ENCODE results near the gene BRD3OS. TPM values are rescaled to one million over a fixed set of nuclear protein-coding genes. Genes with fewer than 3 reads are reported as not detected.
A peak's percentile ranks its signal among the peaks of the same experiment; 100 is the strongest.

The BRD3OS gene
- total and polyA plus RNA-seq, 2 of the 4 experiments (the other 2 are of a cell fraction): 15.8 to 20.7 TPM

DNA sequence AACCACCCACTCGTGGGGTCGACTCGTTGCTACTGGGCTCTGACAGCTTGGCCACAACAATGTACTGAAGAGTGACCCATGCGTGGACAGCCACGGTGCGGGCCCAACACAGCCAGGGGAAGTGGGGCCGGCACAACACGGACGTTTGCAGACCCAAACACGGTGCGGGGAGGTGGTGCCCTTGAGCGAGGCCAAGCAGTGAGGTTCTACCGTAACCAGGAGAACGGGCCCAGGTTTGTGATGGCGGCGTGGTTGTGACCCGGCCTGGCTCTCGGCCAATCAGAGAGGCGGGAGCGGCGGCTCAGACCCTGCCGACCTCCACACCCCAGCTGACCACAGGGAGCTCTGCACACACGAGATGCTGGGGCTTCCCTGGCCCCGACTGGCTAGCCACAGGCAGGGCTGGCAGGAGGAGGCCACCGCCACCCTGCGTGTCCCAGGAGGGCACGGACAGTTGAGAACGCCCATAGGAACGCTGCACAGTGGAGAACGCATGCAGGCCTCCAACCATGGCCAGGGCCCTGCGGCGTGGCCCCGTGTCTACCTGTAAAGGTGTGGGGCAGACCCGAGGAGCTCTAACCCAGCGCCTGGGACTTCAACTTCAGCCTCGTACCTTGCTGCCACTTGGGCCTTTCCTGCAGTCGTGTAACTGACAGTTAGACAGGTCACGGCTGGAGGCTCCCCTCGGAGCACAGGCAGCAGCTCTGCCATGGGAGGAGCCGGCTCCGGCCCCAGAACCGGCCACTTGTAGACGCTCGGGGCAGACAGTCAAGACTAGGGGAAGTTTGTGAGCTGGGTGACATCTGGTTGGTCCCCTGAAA lies 28.9 kb downstream of the BRD3OS start:
- intact Hi-C loops (cut with micrococcal nuclease) (no loop called here), in situ Hi-C loops (cut with MboI; ENCODE audit: low sequenced_read_pairs) (no loop called here), dilution Hi-C loops (cut with HindIII; ENCODE audit: low sequenced_read_pairs, unreplicated experiment) (no loop called here)
- H3K4me1 ChIP-seq (ENCODE audit: control insufficient read depth, insufficient read depth, low read length): peaks cover 15% of the 10 kb centered on the region
- no peak overlapping the region for H4K91ac ChIP-seq (ENCODE audit: insufficient read depth, low read depth, low read length)
- peaks cover 28 to 57% of the 10 kb centered on the region in 2 experiments for H3K79me1 ChIP-seq (ENCODE audit: low read depth in 1 of 2, low read length in 2 of 2)
- ChIA-PET CTCF (no interaction called here), POLR2A (ENCODE audit: unreplicated experiment) (no interaction called here)
- H3K14ac ChIP-seq (replicated peaks; ENCODE audit: low read depth, low read length): no peak overlapping the region
- H3K56ac ChIP-seq (ENCODE audit: extremely low read depth, insufficient read depth, low read length): no peak overlapping the region
- H3K27ac ChIP-seq (ENCODE audit: insufficient read depth, low read length): no peak overlapping the region
- H3K9me3 ChIP-seq (ENCODE audit: control insufficient read depth, insufficient read depth, low read length): no peaks in the 10 kb centered on the region
- H3K27me3 ChIP-seq (ENCODE audit: control insufficient read depth, insufficient read depth, low read length): no peaks in the 10 kb centered on the region
- no peak overlapping the region for H3K23ac ChIP-seq (ENCODE audit: low read depth, low read length)
- ATAC-seq (ENCODE audit: low read depth) (no peak), DNase-seq (no peak)
- H3K9ac ChIP-seq (ENCODE audit: low read depth, low read length): no peak overlapping the region
- H3K4ac ChIP-seq (ENCODE audit: low read depth, low read length): no peak overlapping the region
- no peak overlapping the region for H2BK20ac ChIP-seq (ENCODE audit: low read depth, low read length)
- no peak overlapping the region for H2BK15ac ChIP-seq (ENCODE audit: low read depth, low read length)
- no peak overlapping the region for H4K8ac ChIP-seq (ENCODE audit: low read depth in 2 of 2, low read length in 2 of 2)
- H3K4me2 ChIP-seq (ENCODE audit: low read depth, low read length): no peak overlapping the region
- no peak overlapping the region for H4K5ac ChIP-seq (ENCODE audit: low read depth, low read length)
- no peak overlapping the region for H2BK120ac ChIP-seq (ENCODE audit: low read depth, low read length)
- peaks cover 54% of the 10 kb centered on the region for H4K20me1 ChIP-seq (ENCODE audit: insufficient read depth, low read length)
- peaks cover 32% of the 10 kb centered on the region for H3K36me3 ChIP-seq (ENCODE audit: control insufficient read depth, insufficient read depth, low read length)
- no peak overlapping the region for H3K4me3 ChIP-seq (ENCODE audit: insufficient read depth, low read depth, low read length)
- no peak overlapping the region for H2BK5ac ChIP-seq (ENCODE audit: low read depth, low read length, poor library complexity, severe bottlenecking)
- 88% methylated on average over 14 of the region's 44 CpGs; no CpG with 5 or more reads in 1 of the 2 experiments for WGBS, 2 experiments (ENCODE audit: extremely low coverage in 2 of 2, insufficient read length in 1 of 2)
- H2AK9ac ChIP-seq (replicated peaks; ENCODE audit: low read depth, low read length, poor library complexity): no peak overlapping the region
- no TSS peak for BruUV-seq (replicated peaks)
- no peak overlapping the region for H3K18ac ChIP-seq (ENCODE audit: low read depth, low read length)
- peak overlapping the region; percentile 10 for H2AFZ ChIP-seq (replicated peaks; ENCODE audit: low read length, poor library complexity)
- TF ChIP-seq MAZ (IDR thresholded peaks at IDR 0.05; ENCODE audit: borderline replicate concordance, low read depth, low read length): no peak
- TF ChIP-seq, protein P1, sequence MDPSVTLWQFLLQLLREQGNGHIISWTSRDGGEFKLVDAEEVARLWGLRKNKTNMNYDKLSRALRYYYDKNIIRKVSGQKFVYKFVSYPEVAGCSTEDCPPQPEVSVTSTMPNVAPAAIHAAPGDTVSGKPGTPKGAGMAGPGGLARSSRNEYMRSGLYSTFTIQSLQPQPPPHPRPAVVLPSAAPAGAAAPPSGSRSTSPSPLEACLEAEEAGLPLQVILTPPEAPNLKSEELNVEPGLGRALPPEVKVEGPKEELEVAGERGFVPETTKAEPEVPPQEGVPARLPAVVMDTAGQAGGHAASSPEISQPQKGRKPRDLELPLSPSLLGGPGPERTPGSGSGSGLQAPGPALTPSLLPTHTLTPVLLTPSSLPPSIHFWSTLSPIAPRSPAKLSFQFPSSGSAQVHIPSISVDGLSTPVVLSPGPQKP (IDR thresholded peaks at IDR 0.05; ENCODE audit: borderline replicate concordance, low read depth, low read length): no peak
- TF ChIP-seq BHLHE40 (IDR thresholded peaks at IDR 0.05; ENCODE audit: low read depth, low read length): no peak
- no peak for TF ChIP-seq SMC3 (IDR thresholded peaks at IDR 0.05; ENCODE audit: low read depth, low read length)
- no peak for TF ChIP-seq MXI1 (IDR thresholded peaks at IDR 0.05; ENCODE audit: borderline replicate concordance, low read depth, low read length)
- TF ChIP-seq NFE2L2 (IDR thresholded peaks at IDR 0.05; ENCODE audit: low read depth, low read length): no peak
- no peak for TF ChIP-seq FOS (IDR thresholded peaks at IDR 0.05; ENCODE audit: low read depth, low read length)
- TF ChIP-seq, protein P2, sequence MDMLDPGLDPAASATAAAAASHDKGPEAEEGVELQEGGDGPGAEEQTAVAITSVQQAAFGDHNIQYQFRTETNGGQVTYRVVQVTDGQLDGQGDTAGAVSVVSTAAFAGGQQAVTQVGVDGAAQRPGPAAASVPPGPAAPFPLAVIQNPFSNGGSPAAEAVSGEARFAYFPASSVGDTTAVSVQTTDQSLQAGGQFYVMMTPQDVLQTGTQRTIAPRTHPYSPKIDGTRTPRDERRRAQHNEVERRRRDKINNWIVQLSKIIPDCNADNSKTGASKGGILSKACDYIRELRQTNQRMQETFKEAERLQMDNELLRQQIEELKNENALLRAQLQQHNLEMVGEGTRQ (IDR thresholded peaks at IDR 0.05; ENCODE audit: low read depth, low read length): no peak
- no peak for TF ChIP-seq POLR2A (IDR thresholded peaks at IDR 0.05; ENCODE audit: low read depth, low read length)
- H2AK5ac ChIP-seq (ENCODE audit: low read depth, low read length): no peak overlapping the region
- H3K9me1 ChIP-seq (ENCODE audit: insufficient read depth, low read length): peaks cover 5% of the 10 kb centered on the region; the same call in 1 of the 2 replicates
